ENCODE results near the gene KRTAP4-4. TPM values are rescaled to one million over a fixed set of nuclear protein-coding genes. Genes with fewer than 3 reads are reported as not detected.

The KRTAP4-4 gene
- total RNA-seq, 4 donors from 2014 or later, result not detected

DNA sequence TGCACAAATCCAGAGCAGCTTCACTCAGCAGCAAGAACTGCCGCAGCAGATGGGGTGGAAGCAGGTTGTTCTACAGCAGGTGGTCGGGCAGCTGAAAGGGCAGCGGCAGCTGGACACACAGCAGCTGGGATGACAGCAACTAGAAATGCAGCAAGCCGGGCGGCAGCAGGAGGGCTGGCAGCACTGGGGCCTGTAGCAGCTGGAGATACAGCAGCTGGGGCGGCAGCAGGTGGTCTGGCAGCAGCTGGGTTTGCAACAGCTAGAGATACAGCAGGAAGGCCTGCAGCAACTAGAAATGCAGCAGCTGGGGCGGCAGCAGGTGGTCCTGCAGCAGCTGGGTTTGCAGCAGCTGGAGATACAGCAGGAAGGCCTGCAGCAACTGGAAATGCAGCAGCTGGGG lies 7.0 kb upstream of the KRTAP4-4 start:
- TF ChIP-seq, protein P1, sequence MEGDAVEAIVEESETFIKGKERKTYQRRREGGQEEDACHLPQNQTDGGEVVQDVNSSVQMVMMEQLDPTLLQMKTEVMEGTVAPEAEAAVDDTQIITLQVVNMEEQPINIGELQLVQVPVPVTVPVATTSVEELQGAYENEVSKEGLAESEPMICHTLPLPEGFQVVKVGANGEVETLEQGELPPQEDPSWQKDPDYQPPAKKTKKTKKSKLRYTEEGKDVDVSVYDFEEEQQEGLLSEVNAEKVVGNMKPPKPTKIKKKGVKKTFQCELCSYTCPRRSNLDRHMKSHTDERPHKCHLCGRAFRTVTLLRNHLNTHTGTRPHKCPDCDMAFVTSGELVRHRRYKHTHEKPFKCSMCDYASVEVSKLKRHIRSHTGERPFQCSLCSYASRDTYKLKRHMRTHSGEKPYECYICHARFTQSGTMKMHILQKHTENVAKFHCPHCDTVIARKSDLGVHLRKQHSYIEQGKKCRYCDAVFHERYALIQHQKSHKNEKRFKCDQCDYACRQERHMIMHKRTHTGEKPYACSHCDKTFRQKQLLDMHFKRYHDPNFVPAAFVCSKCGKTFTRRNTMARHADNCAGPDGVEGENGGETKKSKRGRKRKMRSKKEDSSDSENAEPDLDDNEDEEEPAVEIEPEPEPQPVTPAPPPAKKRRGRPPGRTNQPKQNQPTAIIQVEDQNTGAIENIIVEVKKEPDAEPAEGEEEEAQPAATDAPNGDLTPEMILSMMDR (IDR thresholded peaks at IDR 0.05; ENCODE audit: low read depth), result no peak

DNA sequence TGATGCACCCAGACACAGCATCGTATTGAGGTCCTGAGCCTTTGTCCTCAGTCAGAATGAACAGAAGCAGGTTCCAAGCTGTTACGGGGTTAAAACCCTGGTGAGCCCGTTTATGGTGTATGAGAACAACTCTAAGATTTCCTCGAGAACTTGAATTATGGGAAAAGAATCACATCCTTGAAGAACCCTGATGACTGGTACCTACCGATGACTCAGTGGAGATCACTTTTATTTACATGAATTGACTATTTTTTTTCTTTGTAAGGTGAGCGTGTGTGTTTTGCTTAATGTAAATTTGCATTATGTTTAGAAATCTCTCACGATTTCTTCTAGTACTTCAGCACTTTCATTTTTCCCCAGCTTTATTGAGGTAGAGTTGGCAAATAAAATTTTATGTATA lies 3.3 kb upstream of the KRTAP4-4 start:
- TF ChIP-seq, protein P1 (IDR thresholded peaks at IDR 0.05; ENCODE audit: low read depth), result no peak

DNA sequence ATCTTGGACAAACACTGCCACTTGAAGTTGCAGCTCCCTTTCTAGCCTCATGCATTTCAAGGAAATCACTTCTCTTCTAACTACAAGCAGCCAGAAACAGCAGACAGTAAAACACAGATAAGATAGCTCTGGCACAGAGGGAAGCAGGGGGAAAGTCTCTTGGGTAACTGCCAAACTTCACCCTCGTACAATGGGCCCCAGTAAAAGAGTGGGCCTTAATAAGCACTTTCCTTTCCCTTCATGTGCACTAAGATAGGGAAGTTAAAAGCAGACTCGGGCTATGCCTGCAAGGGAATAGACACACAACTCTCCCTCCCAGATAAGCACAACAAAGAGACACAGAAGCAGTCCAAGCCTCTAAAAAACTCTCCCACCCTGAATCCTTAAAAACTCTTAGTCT lies 6.7 kb downstream of the KRTAP4-4 start:
- TF ChIP-seq, protein P1 (IDR thresholded peaks at IDR 0.05; ENCODE audit: low read depth), result no peak

DNA sequence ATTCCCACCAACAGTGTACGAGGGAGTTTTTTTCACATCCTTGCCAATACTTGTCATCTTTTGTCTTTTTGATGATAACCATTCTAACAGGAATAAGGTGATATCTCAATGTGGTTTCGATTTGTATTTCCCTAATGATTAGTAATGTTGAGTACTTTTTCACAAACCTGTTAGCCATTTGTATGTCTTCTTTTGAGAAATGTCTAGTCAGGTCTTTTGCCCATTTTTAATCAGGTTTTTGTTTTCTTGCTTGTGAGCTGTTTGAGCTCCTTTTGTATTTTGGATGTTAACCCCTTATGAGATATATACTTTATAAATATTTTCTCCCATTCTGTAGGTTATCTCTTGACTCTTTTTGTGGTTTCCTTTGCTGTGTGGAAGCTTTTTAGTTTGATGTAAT lies 9.0 kb downstream of the KRTAP4-4 start:
- TF ChIP-seq, protein P1 (IDR thresholded peaks at IDR 0.05; ENCODE audit: low read depth), result no peak

DNA sequence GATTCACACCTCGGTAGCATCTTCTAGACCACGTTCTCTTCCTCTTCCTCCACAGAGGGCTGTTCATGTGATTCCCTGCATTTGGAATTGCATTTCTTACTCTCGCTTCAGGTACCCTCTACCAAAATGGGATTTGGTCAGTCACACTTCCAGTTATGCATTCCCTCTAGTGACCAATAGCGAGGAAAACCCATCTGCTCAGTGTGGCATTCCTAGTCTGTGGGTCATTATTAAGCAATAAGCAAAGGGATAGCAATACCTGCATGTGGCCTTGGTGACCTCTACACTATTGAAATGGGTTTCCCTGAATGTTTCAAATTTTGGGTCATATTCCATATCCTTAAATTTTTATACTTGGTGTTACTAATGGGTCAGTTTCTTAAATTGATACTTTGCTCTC lies 10.5 kb downstream of the KRTAP4-4 start:
- TF ChIP-seq, protein P1 (IDR thresholded peaks at IDR 0.05; ENCODE audit: low read depth), result no peak

DNA sequence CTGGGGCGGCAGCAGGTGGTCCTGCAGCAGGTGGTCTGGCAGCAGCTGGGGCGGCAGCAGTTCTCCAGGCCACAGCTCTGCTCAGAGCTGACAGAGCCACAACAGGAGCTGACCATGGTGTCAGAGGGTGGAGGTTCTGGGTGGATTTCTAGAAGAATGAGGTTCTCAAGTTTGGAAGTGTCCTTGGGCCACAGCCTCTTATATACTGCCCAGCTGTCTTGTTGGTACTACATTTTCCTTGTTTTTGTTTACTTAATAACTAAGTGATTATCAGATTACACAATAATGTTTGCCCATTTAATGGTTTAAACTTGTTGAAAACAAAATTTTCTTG lies 10.9 kb downstream of the KRTAP4-4 start, which contains the start of gene KRTAP4-5:
Gene KRTAP4-5, minus strand, starts transcription at position 174 of the 334 bp plus-strand sequence. Its CDS starts 58 bp downstream, at position 116.
- TF ChIP-seq, protein P1 (IDR thresholded peaks at IDR 0.05; ENCODE audit: low read depth), result no peak

DNA sequence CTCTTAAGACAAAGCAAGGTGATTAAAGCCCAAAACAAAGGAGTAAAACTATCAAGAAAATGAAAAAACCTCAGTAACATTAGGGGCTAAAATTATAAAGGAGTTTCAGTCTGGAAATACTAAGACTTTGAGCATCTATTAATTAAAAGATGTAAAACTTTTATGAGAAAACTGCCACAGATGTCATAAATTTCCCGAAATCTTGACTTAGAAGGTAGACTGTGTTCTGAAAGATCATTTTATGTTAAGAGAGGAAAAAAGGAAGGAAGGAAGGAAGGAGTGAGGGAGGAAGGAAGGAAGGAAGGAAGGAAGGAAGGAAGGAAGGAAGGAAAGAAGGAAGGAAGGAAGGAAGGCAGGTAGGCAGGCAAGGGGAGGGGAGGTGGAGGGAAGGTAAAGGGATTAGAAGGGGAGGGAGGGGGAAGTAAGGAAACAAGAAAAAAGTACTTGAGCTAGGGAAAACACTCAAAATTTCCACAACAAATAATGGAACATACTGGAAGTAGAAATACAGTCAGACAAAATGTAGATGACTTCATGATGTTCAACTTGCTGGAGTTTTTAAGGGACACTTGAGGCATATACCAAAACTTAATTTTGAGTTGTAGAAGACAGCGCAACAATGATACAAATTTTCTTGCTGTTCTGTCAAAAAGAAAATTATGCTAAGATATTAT lies 12.9 kb downstream of the KRTAP4-4 start:
- TF ChIP-seq, protein P1 (IDR thresholded peaks at IDR 0.05; ENCODE audit: low read depth), result no peak
